HG02840 (cell line): ENCODE data around the gene BRWD1.

ENCODE experiments used
- ATAC-seq: cut with Tn5 transposase; IDR thresholded peaks from one replicate; pipeline ENCODE4 v1.9.1; 2021; ENCODE audit warnings: mild to moderate bottlenecking, moderate library complexity, moderate number of reproducible peaks; ENCODE audit not compliant: unreplicated experiment, low FRiP score

BRWD1 gene

GRCh38 chr21:39208624-39209333, 104.7 kb downstream of the BRWD1 start:
- ATAC-seq = no peak

GRCh38 chr21:39204134-39204533, 109.3 kb downstream of the BRWD1 start:
- no peak for ATAC-seq

- ATAC-seq = no peak
Measured at GRCh38 chr21:39198800-39199199, 114.6 kb downstream of the BRWD1 start.

- ATAC-seq = no peak
Measured at GRCh38 chr21:39197448-39198233, 115.8 kb downstream of the BRWD1 start.

GRCh38 chr21:39196838-39197237, 116.6 kb downstream of the BRWD1 start:
- no peak for ATAC-seq

GRCh38 chr21:39196310-39196709, 117.1 kb downstream of the BRWD1 start:
- ATAC-seq = no peak

- no peak for ATAC-seq
Measured at GRCh38 chr21:39193380-39193779, 120.1 kb downstream of the BRWD1 start.

GRCh38 chr21:39189857-39190604, 123.4 kb downstream of the BRWD1 start:
- no peak for ATAC-seq

- ATAC-seq = no peak
Measured at GRCh38 chr21:39188521-39189139, 124.8 kb downstream of the BRWD1 start.

GRCh38 chr21:39187141-39187540, 126.3 kb downstream of the BRWD1 start:
- no peak for ATAC-seq

- ATAC-seq = no peak
Measured at GRCh38 chr21:39186676-39187075, 126.8 kb downstream of the BRWD1 start.

- no peak for ATAC-seq
Measured at GRCh38 chr21:39185157-39185556, 128.3 kb downstream of the BRWD1 start.

- ATAC-seq = no peak
Measured at GRCh38 chr21:39184050-39184980, 129.1 kb downstream of the BRWD1 start.

- ATAC-seq = peak; percentile 90
Measured at GRCh38 chr21:39183272-39184049, 130.0 kb downstream of the BRWD1 start, which contains the start of gene PSMG1. TSS of gene PSMG1 (minus strand) at chr21:39183451. CDS start at chr21:39183385, 66 bp downstream.

GRCh38 chr21:39182484-39183271, 130.8 kb downstream of the BRWD1 start:
- peak; percentile 28 for ATAC-seq

- ATAC-seq = no peak
Measured at GRCh38 chr21:39182016-39182415, 131.4 kb downstream of the BRWD1 start.

GRCh38 chr21:39181205-39181818, 132.1 kb downstream of the BRWD1 start:
- no peak for ATAC-seq
